HUDEP-2 (cell line): ENCODE results near the gene FAAP100.

Source experiments
- DNase-seq, 76 experiments: peaks; one replicate each; lab custom pipeline; 2025; ENCODE audit not compliant: unreplicated experiment in 76 of 76; lab: John Stamatoyannopoulos, UW

FAAP100 gene

GRCh38 chr17:81527591-81528383, 24.4 kb downstream of the FAAP100 start, which contains the start of gene FSCN2:
TSS of gene FSCN2 (plus strand) at chr17:81528377. CDS start at chr17:81528532, 155 bp downstream.
- no peak for DNase-seq

DNA sequence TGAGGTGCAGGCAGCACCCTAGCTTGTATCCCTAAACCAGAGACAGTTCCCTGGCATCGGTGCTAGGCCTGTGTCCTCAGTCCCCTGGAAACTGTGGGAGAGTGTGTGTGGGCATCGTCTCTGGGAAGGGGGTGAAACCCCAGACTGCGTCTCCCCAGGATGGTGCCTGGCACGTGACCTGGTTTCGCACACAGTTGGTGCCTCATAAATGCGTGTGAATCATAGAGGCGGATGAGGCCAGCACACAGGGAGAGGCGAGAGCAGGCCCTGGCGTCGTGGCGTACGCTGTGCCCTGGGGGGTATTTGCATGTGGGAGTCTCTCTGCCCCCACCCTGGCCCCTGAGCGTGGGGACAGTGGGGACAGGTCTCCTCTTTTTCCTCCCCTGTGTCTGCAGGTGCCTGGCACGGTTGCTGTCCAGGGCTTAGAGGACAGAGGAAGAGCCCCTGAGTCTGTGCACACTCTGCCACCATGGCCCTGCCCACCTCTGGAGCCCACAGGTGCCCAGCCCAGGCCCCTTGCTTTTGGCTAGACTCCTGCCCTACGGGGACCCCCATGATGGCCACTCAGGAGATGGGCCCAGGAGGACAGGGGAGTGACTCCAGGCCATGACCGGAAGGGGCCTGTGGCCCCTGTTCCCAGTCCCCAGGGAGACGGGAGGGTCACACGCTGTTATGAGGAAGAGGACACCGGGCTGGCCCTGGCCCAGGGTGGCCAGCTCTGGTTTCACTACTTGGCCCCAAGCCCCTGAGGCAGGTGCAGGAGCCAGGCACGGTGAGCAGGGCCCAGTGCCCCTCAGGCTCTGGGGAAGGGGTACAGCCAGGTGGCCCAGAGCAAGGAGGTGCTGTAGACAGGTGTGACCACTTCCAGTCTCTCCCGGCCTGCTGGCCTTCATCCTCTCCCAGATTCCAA, 25.2 kb downstream of the FAAP100 start:
- DNase-seq = no peak

GRCh38 chr17:81524865-81525159, 27.3 kb downstream of the FAAP100 start:
- no peak for DNase-seq

DNA sequence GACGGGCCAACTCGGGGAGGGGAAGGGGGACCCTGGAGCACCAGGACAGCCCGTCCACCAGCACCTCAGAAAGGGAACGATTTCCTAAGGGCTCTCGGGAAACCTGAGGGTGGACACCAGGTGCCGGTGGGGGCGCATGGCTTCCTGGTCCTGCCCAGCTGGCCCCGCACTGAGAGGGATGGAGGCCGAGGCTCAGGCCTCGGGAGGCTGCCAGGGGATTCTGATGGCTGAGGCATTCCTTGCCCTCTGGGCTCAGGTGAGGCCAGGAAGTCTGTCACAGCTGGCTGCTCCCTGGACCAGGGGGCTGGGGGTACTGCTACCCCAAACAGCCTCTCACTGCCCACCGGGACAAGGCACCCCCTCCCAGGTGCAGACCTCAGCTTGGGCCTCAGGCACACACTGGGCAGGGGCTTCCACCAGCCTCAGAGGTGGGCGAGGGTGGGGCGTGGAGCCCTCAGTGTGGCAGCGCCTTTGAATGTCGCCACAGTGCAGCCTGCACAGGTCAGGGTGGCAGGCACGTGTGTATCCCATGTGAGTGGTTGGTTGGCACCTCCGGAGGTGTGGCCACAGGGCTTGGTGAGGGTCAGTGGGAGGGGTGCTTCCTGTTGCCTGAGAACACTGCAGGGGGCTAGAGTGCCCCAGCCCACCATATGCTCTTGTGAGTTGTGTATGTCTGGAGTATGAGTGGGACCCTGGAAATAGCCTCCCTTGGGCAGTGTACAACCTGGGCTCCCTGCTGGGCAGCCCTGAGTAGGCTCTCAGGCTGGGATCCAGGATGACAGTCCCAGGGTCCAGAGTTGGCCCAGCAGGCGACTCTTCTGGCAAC, 27.9 kb downstream of the FAAP100 start:
- no peak for DNase-seq

DNA sequence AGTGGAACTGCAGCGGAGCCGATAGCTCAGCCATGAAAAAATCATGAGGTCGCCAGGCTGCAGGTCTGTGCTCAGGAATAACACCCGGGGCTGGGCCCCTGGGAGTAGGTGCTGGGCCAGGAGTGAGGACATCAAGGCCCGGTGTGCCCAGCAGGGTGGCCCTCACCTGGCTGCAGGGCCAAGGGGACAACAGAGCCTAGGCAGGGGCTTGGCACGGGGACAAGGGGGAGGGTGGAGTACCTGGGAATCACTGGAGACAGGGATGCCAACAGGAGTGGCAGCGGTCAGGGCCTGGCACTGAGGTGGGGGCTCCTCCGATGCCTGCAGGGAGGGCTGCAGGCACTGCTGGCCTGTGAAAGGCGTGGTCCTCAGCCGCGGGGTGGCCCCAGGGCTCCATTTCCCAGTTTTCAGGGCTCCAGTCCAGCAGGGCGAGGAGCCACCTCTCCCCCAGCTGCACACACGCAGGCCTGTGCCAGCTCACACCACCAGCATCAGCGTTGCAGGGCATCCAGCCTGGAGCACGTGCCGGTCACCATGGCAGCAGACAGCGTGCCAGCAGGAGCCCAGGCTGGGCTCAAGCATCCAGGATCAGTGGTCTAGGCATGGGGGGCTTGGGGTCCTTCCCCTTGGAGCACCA, 28.6 kb downstream of the FAAP100 start:
- DNase-seq = peak in 1 of 76 experiments; percentile 9

DNA sequence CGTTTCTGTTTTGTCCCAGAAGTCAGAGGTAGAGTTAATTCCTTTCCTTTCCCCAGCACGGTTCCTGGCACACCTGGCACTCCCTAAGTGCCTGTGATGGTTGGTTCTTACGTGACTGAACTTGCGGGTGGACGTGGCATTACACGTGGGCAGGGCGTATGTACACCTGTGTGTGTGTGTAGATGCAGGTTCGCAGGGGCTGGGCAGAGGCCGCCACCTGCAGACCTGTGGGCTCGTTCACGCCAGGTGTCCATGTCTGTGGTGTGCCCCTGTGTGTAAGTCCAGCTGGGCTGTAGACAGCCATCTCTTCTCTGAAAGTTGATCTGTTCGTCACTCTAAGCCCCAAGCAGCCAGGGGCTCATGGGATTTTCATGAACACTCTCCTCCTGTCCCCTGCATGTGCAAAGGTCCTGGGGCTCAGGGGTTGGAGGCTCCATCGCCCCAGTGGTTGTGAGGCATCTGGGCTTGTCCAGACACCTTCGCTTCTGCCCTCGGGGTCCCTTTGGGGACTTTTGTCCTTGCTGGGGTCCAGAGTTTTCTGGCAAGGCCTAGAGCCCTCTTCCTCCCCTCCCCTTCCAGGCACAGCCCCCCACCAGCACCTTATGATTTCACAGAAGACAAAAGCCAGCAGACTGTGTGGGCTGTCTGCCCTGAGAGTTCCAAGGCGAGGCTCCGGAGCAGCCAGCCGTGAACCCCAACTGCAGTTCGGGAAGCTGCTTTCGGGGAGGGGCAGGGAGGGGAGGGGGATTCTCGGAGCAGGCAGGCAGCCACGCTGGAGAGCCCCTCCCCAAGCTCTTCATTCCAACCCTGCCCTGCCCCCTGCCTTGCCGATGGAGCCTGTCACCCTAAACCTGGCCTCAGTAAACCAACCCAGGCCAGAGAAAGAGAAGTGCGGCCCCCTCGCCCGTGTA, 29.4 kb downstream of the FAAP100 start:
- DNase-seq = peak in 6 of 76 experiments; percentile 7 to 39 (median 22)

DNA sequence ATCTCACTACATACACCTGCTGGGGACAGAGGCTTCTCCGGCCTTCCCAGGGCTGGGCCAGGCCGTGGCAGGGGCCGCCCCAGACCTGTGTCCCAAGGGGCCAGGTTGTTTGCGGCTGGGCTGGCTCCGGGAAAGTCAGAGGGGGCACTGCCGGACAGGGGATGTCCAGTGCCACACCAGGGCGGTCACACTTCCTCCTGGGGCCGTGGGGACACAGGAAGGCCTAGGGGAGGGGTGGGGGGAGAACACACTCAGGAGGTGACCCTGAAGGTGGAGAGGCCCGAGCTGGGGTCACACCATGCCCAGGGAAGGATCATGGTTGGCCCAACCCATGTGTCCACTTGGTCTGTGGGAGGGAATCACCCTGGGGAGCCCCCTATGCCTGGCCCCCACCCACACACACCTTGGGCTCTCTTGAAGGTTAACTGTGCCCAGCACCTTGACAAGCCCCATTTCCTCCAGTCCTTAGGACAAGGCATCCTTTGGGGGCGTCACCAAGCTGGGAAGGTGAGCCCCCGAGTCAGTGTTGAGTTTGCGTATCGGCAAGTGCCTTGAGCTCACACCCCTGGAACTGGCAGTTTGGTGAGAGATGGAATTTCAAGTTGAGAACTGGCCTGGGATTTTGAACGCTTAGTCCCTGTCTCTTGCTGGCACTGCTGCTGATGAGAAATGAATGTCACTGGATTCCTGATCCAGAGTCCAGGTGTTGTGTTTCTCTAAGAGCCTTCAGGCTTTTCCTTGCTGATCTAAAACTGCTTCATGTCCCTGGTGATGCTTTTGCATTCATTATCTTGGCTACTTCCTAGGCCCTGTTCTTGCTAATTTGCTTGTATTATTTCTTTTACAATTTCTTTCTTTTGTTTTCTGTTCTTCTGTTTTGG, 31.9 kb downstream of the FAAP100 start:
- DNase-seq = no peak

DNA sequence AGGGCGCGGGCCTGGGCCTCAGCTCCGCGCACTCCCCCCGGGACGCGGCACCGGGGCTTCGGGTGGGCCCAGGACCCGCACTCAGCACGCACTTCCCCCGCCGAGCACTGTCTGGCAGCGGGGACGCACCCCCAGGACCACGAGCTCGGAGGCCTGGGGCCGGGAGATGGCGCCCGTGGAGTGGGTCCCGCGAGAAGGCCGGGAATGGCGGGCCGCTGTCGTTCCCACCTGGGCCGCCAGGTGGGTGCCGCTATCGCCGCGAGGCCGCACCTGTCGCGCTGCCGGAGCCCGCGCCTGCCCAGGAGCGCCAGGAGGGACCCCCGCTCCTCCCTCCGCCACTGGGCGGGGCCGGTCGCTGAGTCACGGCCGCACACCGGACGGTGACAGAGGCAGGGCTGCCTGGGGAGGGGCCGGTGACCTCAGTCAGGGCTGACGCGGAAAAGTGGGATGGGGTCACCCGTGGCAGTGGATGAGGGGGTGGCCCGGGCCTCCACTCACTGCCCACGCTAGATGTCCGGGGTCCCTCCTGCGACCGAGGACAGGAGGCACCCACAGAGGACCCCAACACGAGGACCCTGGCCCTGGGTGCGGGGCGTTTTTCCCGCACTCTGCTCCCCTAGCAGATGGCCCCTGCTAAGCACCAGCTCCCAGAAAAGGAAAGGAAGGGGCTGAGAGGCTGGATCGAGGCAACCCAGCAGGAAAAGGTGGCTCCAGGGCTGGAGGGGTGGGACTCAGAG, 32.7 kb downstream of the FAAP100 start:
- no peak for DNase-seq

DNA sequence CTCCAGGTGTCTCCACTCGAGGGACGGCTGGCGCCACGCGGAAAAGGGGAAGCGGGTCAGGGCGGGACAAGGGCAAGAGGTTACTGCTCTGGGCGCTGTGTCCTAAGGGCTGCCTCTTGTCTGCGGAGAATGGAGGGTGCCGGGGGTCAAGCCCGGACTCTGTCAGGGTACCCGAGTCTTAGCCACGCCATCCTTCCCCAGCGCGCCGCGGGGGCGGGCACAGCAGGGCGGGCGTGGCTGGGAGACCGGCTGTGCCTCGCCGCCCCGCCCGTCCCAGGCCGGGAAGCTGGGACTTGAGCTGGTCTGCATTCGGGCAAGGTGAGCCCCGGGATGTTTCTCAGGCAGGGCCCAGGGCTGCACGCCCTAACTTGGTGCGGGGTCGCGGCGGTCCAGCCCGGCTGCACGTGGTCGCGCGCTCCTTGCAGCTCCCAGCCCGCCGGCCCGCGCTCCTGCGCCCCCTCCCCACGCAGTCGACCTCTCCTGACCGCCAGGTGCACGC, 33.3 kb downstream of the FAAP100 start:
- DNase-seq = no peak

GRCh38 chr17:81518113-81518784, 33.9 kb downstream of the FAAP100 start:
- no peak for DNase-seq

GRCh38 chr17:81517339-81518112, 34.6 kb downstream of the FAAP100 start:
- DNase-seq = no peak

- no peak for DNase-seq
These were observed 35.2 kb downstream of the FAAP100 start for GRCh38 chr17:81517009-81517338.

DNA sequence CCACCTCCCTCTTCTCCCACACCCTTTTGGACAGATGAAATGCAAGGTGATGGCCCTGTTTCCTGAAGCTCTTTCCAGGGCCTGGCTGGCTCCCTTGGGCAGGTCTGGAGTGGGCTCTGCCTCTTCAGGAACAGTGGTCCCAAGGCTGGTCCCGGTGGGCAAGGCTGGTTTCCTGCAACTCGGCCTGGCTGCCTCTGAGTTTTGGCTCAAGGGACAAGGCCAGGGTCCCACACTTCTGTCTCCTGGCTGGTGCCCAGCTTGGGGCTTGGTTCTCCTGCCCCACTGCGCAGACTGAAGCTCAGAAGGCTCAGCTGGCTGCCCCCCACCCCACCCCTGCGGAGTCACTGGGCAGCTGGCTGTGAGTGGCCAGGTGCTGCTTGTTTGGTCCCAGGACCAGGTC, 35.7 kb downstream of the FAAP100 start:
- no peak for DNase-seq

- no peak for DNase-seq
These were observed 36.6 kb downstream of the FAAP100 start for GRCh38 chr17:81515530-81516041.

- DNase-seq = no peak
These were observed 37.2 kb downstream of the FAAP100 start for GRCh38 chr17:81514739-81515529.

- no peak for DNase-seq
These were observed 37.7 kb downstream of the FAAP100 start for GRCh38 chr17:81514489-81514738.
